Measurements from ENCODE around the gene CDX2.
"Not testable (repeated sequence)": the region's sequence is repeated elsewhere in the genome, so short reads cannot be mapped to it uniquely, and the experiment has no call there.

Gene CDX2, protein sequence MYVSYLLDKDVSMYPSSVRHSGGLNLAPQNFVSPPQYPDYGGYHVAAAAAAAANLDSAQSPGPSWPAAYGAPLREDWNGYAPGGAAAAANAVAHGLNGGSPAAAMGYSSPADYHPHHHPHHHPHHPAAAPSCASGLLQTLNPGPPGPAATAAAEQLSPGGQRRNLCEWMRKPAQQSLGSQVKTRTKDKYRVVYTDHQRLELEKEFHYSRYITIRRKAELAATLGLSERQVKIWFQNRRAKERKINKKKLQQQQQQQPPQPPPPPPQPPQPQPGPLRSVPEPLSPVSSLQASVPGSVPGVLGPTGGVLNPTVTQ

DNA sequence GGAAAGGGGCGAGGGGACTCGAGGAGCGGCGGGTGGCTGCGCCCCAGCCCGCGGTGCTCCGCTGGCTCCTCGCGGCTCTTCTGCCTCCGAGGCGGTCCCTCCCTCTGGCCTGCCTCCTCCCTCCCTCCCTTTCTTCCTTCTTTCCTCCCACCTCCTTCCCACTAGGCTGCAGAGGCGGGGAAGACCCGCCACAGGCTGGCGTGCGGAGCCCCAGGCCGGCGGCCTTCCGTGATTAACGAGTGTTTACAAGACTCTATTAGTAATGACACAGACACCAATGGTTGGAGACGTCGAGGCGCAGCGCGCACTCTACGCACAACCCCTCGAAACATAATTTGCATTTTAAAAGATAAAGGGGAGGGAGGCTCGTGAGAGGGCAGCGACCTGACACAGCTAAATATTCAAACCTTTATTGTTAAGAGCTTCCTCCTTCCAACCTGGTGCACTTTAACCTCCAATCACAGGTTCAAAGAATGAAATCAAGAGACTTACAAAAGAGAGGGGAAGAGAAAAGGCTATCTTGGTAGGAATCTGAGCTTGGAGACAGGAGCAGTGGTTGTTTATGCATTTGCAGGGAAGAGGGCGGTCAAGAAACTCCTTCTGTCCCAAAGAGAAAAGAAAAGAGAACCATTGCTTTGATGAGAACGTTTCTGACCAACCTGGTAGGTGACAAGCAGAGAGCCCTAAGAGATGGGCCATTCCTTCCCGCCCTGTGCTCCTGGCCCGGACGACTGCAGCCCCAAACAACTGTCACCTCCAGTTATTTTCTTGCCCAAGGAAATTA, at the start of gene CDX2:
TSS of gene CDX2 (minus strand) at position 234 of the 784 bp plus-strand sequence. CDS start 309 bp downstream, outside the sequence.
- no peak for DNase-seq

DNA sequence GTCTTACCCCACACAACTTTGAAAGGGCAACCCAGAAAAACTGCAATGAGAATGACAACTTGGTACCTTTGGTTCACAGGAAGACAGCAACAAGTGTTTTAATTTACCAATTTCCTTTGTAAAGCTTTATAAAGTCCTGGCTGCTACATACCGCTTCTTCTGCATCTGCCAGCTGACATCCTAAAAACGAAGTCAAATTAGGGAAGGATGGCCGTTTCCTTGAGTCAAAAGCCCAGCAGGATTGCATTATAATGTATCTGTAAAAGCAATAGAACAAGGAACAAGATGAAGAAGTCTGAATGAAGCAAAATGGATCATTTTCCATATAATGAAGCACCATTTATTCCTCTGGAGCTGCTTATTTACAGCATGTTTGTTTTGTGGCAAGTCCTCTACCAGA, 45.2 kb upstream of the CDX2 start:
- DNase-seq, result no peak

DNA sequence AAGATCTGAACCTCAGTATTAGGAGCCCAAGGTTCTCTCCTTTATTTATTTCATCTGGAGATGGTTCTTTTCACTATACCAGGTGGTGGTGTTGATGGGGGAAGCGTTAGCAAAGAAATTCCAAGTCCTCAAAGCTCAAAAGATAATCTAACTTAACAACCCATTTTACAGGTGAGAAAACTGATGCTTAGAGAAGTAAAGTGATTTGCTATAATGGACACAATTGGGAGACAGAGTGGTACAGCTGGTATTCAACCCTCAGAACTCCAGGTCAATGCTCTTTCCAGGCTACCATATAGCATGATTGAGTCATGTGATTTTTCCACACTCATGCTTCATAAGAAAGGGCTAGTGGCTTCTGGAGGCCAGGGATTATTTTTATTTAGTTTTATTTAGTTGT, 44.4 kb upstream of the CDX2 start:
- no peak for DNase-seq

DNA sequence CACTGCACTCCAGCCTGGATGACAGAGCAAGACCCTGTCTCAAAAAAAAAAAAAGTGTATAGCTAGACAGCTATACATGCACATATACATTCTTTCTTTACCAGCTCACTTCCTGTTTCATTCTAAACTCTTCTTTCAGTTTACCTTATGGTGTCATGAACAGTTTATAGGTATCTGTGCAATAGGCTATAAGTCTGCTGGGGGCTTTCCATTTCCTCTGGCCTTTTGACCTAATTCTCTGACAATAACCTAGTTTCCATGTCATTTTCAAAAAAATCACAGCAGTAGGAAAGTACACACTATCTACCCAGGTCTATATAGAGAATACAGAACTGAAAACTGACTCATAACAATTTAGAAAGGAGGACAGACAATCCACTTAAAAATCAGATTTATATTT, 43.8 kb upstream of the CDX2 start:
- no peak for DNase-seq

DNA sequence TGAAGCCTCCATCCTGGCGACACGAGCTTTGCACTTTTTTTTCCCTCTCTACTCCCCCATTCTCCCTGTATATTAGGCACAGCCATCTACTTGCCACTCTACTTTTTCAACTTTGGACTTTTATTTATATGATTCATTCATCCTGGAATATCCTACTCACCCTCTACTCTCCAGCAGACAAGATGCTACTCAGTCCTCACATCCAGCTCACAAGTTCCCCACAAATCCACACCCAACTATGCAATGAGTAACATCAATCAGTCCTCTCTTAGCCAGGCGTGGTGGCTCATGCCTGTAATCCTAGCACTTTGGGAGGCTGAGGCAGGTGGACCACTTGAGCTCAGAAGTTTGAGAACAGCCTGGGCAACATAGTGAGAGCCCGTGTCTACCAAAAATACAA, 43.3 kb upstream of the CDX2 start:
- no peak for DNase-seq

DNA sequence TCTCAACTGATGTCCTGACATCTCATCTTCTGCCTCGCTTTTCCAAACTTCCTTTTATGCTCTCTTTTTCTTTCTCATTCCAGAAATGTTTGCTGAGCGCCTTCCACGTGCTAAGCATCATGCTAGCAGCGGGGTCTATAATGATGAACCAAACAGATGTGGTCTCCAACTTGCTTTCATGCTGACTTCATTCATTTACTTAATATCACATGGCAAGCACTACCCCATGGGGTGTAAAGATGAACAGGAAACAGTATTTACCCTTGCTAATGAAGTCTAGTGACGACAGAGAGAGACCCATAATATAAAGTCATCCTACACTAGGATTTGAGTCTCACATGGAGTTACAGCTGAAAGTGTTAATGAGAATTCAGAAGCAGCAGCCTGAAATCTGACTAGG, 40.9 kb upstream of the CDX2 start:
- DNase-seq, result no peak

DNA sequence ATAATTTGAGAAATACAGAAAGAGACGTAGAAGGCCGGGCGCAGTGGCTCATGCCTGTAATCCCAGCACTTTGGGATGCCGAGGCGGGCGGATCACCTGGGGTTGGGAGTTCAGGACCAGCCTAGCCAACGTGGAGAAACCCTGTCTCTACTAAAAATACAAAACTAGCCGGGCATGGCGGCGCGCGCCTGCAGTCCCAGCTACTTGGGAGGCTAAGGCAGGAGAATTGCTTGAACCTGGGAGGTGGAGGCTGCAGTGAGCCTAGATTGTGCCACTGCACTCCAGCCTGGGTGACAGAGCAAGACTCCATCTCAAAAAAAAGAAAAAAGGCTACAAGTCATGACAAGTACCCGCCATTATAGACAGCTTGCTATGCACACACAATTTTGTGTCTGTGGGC, 35.9 kb upstream of the CDX2 start:
- not testable (repeated sequence) for DNase-seq

DNA sequence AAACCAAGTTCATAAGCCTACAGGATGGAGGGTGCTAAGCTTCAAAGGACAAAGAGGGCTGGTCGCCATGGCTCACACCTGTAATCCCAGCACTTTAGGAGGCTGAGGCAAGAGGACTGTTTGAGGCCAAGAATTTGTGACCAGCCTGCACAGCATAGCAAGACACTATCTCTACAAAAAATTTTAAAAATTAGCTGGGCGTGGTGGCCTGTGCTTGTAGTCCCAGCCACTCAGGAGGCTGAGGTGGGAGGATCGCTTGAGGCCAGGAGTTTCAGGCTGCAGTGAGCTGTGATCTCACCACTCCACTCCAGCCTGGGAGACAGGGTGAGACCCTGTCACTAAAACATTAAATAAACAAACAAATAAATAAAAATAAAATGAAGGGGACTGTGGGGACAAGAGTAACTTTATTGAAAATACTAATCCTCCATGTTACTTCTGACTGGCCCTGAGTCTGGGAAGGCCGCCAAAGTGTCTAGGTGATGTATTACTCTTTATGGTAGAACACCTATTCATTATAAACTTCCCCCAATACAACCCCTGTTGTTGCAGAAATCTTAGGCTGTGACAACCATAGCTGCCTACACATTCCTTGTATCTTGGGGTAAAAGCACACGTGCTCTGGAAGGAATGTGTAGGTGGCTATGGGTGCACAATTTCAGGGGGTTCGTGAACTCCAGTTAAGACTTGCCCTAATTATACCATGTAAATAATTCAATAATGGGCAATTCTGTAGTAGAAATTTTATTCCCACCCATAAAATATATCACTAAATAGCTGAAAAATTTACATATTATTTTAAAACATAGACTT, 34.0 kb upstream of the CDX2 start:
- no peak for DNase-seq

DNA sequence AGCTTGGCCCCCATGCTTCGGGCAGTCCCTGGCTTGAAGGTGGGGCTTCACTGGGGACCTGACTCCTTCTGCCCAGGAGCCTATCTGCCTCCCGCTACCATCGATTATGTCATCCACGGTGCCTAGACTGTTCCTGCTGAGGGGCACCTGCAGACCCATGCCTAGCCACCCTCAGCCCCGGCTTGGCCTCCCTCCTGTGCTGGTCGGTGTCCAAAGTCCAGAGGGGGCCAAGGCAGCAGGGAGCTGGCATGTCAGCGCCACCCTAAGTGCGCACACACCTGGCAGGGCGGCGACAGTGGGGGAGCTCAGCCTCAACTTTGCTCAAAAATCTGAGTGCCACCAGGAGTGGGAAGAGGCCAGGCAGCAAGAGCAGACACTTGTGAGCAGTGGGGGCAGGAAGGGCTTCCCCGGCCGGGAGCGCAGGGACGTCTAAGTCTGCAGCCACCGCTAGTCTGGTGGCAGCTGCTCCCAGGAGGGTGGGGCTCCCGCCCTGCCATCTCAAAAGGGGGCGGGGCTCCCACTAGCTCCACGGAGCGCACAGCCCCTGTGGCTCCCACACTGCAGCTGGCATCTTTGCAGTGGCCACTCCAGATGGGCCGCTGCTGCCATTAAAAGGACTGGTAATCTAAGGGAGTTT, 32.8 kb upstream of the CDX2 start:
- no peak for DNase-seq

DNA sequence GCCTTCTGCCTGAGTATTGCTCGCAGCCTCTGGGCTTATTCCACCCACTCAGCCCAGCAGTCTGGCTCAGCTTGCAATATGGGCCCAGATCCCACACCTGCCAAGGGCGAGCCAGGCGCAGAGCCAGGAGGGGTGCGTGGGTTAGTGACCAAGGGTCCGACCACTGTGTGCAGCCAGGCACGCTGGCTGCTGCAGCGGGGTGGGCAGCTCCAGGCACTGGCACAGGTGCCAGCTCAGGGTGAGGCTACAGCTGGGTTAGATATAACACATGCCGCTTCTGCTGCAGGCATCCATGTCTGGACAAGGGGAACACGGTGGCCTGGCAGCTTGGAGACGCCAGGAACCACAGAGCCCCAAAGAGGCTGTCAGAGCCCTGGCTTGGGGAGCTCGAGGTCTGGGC, 31.9 kb upstream of the CDX2 start:
- no peak for DNase-seq

DNA sequence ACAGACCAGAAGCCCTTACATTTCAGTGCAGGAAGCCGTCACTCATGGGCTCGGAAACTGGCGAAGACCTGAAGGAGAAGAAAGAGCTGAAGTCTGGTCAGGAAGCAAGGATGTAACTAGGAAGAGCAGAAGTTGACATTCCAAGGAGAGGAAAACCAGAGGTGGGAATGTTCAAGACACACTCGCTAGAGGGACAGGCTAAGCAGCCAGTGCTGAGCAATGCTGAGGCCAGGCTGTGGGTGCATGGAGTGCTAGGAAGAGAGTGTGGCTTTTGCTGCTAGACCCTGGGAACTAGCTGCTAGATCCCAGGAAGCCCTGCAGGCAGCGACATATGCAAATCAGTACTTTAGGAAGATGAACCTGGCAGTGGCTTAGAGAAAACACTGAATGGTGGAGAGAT, 31.5 kb upstream of the CDX2 start:
- no peak for DNase-seq

DNA sequence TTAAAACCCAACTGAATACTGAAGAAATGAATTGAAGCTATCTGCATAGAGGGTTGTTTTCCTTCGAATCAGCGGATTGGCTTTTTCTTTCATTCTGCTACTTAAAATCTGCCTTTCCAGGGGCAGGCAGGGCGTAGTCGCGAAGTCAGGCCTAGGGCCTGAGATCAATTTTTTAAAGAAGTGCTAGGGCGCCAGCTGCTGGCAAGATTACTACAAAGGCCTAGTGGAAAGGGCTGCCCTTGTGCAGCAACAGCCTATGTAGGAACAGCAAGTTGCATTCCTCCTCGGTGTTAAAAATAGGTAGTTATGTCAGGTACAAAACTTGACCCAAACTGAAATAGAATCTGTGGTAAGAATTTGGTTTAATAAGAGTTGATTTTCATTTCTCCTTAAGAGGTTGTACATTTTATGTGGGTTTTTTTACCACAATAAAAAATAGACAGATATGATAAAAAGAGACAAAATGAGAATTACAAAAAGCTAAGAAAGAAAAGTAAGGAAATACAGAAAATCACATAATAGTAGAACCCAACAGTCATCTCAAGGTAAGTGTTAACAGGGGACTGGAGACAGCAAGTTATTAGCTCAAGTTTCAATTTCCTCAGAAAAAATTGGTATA, 28.9 kb upstream of the CDX2 start:
- DNase-seq, result no peak

DNA sequence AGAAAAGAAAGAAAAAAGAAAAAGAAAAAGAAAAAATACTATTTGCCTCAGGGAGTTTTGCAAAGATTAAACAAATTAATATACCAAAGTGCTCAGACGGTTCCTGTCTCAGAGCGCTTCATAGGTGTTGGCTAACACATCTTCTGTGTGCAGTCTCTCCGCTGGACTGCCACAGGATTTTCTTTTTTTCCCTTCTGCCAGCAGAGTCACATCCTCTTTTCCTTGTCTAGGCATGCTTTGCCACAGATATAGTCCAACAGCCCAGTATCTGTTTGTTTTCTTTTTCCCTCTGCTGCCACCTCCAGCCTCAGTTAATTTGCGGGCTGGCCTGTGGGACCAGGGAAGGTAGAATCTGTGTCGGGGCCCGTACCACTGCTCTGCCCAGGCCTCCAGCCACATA, 22.8 kb upstream of the CDX2 start:
- no peak for DNase-seq

DNA sequence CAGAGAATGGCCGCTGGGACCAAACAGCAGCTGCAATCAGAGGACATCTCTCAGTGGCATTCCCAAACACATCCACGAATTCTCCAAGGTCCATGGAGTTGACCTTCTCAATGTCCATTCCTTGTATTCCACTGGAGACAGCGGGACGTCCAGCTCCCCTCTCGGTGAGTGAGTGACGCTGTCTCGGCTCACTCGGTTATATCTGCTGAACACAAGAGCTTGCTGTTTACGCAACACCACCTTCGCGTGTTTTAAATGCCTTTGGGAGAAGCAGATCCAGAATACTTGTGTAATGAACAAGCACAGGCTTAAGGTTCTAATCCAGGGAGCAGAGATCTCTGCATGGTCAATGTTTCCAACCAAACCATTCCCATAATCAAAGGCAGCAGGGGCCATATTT, 19.4 kb upstream of the CDX2 start, which contains the start of gene URAD:
TSS of gene URAD (minus strand) at position 174 of the 400 bp plus-strand sequence. CDS start at position 118, 56 bp downstream.
- no peak for DNase-seq

DNA sequence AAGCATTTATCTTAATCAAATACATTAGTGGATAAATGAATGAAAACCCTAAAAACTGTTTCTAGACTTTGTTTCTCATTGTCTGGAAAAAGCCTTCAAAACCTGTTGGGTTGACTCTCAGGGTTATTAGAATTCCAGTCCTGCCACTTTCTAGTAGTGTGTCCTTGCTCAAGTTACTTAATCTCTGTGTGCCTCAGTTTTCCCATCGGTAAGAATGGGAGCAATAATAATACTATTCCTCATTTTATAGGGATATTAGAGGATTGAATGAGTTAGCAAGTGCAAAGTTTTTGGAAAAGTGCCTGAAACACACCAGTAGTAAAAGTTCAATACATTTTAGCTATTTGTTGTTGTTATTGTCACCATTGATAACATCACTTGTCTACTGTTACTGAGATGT, 16.5 kb upstream of the CDX2 start:
- DNase-seq, result no peak

DNA sequence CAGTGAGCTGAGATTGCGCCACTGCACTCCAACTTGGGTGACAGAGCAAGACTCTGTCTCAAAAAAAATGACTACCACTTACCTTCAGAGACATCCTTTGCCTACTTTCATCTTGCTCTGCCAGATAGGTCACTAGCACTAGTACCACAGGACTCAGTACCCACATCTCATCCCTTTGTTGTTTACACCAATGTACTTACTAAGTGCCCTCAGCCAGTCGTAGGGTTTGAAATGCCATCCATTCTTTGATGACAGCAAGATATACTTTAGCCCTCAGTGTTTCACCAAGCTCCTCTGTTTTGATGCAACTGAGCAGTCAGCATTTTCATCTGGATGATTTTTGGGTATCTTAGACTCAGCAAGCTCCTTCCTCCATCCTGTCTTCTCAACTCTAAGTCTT, 13.2 kb upstream of the CDX2 start:
- DNase-seq, result no peak

DNA sequence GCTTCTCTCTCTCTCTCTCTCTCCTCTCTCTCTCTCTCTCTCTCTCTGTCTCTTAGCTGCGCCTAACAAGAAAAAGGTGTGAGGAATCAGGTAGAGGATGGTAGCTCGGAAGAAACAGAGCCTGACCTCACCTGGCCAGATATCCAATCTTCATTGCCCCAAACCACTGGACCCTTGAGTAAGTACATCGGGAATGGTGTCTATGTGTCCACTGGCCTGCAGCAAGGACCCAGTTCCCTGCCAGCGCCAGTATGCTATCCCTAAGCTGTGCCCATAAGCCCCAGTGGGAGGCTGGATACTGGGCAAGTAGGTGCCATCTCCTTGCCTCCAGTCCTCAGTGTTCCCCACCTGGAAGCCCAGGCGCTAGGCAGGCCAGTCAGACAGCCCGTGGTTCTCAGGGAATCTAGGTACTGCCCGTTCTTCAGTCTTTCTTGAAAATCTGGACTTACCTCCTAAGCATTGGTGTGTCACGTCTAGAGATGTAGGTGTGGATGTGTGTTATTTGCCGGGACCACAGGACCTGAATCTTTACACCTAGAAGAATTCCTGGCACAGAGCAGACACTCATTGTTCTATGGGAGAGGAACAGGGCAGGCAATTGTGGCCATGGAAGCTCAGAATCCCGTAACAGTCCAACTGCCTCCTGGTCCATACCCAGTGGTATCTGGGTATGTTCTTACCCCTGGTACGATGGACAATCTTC, 12.0 kb upstream of the CDX2 start:
- no peak for DNase-seq

DNA sequence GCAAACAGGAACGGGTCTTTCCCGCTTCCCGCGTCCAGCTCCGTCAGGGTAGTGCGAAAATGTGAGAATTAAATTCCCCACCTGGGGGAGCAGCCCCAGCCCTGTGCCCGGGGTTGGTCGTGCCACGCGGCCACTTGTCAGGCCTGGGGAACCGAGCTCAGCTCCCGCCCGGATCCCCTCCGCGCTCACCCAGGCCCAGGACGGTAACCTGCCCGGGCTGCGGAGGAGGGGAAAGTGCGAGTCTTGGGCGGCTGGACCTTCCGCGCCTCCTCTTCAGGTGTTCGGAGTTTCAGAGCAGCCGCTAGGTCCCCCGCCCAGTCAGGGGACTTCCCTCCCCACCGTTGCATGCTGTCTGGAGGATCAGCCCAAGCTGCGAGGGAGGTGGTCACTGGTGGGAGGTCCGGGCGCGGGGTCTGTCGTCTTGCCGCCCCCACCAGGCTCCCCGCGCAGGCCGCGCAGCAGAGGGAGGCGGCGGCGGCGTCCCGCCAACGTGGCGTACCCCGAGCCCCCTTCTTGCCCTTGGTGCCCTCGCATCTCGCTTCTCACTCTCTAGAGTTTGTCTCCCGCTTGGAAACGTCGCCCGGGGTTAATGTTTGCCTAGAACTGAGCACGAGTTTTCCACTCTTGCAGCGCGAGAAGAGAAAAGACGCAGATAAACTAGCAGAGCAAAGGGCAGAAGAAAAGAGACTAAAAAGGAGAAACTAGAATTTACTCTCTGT, 11.3 kb upstream of the CDX2 start:
- DNase-seq, result no peak

DNA sequence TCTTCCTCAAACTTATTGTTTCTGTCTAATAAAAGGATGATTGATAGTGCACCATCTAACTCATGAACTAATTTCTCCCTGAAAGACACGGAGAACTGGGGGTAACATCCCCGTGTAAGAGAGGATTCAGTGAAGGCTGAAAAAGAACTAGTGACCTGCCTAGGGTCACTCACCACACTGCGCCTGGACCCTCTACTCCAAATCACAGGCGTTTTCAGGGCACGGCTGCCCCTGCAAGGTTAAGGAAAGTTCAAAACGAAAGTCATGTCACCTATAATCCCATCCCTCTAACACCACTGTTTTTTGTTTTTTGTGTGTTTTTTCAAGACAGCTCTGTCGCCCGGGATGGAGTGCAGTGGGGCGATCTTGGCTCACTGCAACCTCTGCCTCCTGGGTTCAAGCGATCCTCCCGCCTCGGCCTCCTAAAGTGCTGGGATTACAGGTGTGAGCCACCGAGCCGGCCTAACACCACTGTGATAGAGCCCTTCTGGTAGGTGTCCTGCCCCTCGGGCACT, 10.7 kb upstream of the CDX2 start:
- DNase-seq, result no peak

DNA sequence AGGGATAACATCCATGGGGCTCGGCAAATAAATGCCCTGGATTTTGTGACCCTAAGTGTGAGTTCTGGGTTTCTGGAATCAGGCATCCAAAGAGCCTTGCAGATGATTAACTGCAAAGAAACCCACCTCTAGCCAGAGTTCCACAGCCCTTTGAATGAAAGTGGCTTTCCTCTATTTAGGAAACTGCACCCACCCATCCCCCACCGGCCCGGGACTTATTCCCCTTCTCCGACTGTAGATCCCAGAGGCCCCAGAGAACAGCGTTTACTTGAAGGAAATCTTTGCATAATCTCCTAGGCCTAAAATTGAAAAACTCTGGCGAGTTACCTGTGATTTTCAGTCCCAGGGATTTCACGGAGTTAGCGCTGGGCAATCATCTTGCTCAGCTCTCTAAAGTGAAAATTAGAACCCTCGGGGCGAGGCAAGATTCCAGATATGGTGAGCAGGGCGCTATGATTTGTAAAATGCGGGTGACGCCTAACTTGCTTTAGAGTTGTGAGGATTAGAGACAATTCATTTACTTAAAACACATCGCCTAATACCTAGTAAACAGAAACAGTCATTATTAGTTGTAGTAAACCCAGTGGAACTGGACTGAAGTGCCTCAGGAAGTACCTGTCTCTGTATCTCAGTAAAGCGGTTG, 10.0 kb upstream of the CDX2 start:
- no peak for DNase-seq
